Right hindlimb (tissue), 1 donor: Measurements from ENCODE around the gene KIRREL3.

Source experiments
- DNase-seq: peaks from one replicate; pipeline ENCODE4 v3.0.0-alpha.2; 2018

The KIRREL3 gene

DNA sequence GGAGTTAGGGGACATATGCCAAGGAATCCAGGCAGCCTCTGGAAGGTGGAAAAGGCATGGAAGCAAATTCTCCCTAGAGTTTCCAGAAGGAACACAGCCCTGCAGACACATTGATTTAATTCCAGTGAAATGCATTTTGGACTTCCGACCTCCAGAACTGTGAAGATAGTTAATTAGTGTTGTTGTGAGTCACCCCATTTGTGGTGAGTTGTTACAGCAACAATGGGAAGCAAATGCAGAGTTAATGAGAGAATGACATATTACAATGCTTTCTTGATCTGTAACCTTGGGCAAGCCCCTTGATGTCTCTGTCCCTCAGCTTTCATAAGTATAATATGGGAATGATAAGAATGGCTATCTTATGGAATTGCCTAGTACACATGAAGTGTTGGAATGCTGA is 178.7 kb downstream of the KIRREL3 start:
- no peak for DNase-seq

- no peak for DNase-seq
Measured at GRCh38 chr11:126819194-126819593, 181.4 kb downstream of the KIRREL3 start.

- no peak for DNase-seq
Measured at GRCh38 chr11:126817523-126818450, 182.8 kb downstream of the KIRREL3 start.

- no peak for DNase-seq
Measured at GRCh38 chr11:126817096-126817495, 183.5 kb downstream of the KIRREL3 start.

DNA sequence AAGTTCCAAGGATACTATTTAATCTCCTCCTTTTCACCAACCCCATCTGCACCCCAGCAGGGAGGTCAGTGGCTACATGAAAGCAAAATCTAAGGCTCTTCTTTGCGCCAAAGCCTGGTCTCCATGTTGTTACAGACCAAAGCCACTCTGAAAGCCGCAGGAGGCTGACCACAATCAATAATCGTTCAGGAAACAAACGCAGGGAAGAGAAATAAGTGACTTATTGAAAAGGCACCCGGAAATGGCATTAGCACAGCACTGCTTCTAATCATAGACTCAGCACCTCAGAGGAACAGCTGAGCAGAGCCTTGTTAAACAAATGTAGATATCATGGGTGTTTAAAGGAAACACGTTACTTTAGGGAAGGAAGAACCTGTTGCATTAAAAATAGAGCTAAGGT is 183.9 kb downstream of the KIRREL3 start:
- DNase-seq: no peak

DNA sequence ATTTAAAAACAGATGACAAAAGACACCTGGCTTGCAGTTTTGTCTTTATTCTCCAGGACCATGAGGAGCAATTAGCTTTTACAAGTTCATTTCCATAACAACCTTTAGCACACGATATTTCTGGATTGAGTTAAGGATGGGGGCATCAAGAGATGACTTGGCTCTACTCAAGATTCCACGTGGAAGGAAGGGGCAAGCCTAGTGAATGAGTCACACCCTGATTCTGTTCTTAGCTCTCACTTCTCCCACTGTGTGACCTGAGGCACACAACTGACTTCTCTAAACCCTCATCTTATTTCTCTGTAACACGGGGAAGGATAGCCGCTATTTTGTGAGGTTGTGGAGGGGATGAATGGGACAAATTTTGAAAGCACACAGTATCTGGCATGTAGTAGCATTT is 185.5 kb downstream of the KIRREL3 start:
- no peak for DNase-seq

DNA sequence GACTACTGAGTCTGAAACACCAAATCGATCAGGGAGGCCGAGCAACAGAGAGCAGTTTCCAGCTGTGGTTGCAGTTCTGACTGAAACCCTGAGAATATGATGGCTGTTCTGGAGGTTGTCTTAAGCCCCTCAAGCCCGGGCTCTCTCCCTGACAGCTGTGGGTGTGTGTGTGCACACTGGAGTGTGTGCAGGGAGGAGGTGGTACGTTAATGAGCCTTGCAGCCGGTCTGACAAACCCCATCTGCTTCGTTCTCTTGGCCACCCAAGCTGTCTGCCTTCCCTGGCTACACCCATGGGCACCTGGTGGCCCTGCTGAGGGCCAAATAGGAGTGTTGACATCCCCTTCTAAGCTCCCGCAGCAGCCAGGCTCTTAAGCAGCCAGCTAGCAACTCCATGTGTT is 189.8 kb downstream of the KIRREL3 start:
- DNase-seq: no peak

DNA sequence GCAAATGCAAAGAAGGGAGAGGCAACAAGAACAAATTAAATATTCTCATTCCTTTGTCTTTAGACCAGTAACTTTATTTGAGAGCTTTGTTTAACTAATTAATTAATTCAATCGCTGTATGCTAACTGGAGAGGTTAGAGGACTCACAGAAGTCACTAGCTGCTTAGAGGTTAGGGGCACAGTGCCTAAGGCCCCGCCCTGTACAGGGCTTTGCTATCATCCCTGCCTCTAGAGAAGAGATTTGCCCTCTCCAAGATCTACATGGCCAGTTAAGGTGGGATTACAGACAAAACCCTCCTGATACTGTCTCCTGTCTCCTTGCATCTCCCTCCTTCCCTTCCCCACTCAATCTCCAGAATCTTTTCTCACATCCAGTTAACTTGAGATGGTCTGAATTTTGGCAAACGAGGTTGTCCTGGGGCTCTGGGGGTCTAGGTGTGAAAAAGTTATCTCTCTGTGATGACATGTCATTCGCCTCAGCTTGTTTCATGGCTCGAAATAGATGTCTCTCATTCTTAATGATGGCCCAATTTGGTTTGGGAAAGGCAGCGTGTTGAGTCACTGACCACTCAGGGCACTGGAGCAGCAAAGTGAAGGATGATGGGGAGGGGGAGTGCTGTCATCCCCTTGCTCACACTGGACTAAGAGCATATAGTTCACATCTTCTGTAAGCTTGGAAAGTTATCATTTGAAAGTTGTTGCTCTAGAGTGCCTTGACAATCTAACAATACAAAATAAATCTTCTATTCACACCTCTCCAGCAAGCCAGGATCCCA is 190.9 kb downstream of the KIRREL3 start:
- DNase-seq: no peak

GRCh38 chr11:126808836-126809235 is 191.7 kb downstream of the KIRREL3 start:
- DNase-seq: no peak

- DNase-seq: no peak
Measured at GRCh38 chr11:126808296-126808695, 192.3 kb downstream of the KIRREL3 start.

- DNase-seq: no peak
Measured at GRCh38 chr11:126805870-126806269, 194.7 kb downstream of the KIRREL3 start.

- no peak for DNase-seq
Measured at GRCh38 chr11:126804363-126804762, 196.2 kb downstream of the KIRREL3 start.

DNA sequence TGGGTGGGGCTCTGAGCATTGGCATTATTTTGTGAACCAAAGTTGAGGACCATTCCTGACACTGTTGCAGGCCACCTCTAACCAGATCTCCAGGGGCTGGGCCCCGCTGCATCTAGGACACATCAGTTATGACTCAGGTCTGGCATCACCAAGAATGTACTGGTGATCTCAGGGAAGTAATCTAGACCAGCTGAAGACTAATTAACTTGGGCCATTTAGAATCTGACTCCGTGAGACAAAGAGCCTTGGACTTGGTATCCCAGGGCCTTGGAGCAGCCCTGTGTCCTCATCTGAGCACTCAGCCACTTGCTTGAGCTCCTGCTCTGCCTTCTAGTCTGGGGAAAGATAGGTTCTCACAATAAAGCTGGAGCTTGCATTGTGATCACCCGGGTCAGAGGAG is 200.6 kb downstream of the KIRREL3 start:
- no peak for DNase-seq

DNA sequence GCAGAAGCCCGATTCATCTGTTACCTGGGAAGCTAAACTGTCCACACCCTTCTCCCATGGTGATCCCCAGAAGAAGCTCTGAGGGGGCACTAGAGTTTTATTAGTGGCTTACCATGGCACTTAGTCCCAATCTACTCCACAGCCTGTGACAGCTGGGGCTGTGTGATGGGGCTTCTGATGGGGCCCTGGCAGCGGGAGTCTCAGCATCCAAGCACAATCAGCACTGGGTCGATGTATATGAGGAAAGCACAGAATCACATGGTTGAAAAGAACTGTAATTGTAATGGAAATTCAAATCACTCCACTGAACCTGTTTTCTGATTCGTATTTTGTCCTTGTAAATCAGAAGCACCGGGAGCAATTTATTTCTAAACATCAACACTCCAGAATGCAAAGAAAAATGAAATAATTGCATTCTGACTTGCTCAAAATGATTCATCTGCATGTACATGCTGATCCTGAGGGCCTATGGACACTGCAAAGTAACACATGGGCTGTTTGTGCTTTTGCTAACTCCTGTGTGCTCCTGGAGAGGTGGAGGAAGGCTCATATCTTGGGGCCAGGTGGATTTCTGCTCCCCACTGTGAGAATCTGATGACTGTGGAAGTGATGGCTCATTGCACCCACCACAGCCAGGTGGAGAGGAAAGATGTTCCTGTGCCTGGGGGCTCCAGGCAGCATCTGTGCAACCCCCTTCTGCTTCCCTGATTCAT is 203.0 kb downstream of the KIRREL3 start:
- no peak for DNase-seq

- DNase-seq: no peak
Measured at GRCh38 chr11:126793596-126793995, 207.0 kb downstream of the KIRREL3 start.

DNA sequence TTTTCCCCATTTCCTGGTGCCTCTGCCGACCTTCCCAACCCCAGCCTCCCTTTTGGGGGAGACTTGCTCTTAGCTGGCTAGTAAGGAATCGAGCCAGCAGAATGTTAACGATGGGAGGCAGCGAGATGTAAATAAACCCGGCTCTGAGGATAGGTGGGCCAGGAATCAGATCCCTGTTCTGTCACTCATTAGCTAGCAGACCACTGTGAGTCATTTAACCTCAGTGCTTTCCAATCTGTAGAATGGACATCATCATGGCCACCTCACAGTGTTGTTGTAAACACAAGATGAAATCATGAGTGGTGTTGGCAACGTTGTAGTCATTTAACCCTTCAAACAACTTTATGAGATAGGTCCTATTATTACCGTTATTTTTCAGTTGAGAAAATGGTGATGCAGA is 208.6 kb downstream of the KIRREL3 start:
- DNase-seq: no peak

DNA sequence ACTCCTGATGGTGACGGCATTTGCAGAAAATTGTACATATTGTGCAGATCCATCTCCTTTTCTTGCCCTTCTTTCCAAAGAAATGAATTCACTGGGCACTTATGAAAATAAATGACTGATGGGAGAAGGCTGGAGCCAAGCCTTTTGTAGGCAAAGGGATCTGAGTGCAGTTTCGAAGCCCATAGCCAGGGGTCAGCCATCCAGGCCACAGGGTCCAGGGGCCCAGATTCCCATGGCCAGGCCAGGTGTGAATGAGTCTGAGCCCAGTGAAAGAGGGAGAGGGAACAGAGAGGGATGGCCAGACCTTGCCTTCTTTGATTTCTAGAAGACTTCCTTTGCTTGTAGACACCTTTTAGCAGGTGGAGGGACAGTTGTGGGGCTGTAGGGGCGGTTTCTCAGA is 209.1 kb downstream of the KIRREL3 start:
- no peak for DNase-seq

GRCh38 chr11:126790550-126791081 is 210.0 kb downstream of the KIRREL3 start:
- DNase-seq: no peak

GRCh38 chr11:126782810-126783209 is 217.8 kb downstream of the KIRREL3 start:
- DNase-seq: no peak

DNA sequence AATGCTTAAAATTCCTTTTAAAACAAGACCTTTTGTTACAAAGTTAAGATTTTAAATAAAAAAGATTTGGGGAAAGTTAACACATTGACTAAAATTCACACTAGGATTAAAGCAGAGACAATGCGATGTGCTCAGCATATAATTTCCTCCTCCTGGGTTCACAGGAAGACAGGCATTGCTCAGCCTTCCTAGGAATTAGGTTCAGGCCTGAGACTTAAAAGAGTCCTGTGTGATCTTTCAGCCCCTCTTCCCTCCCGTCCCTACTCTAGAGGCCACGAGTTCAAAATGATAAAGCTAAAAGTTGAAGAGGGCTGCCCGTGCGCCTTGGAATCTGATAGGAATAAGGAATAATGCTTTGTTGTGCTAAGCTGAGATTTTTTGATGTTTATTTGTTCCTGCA is 218.6 kb downstream of the KIRREL3 start:
- DNase-seq: no peak

GRCh38 chr11:126776119-126776518 is 224.5 kb downstream of the KIRREL3 start:
- no peak for DNase-seq

GRCh38 chr11:126772267-126772666 is 228.3 kb downstream of the KIRREL3 start:
- no peak for DNase-seq

- no peak for DNase-seq
Measured at GRCh38 chr11:126768702-126769101, 231.9 kb downstream of the KIRREL3 start.
